NOMO-1 treated with DMSO at 0.1 percent for 48 hours (cell line): ENCODE measurements around the gene TSHZ2.

ENCODE experiments used
- DNase-seq: peaks from one replicate; lab custom pipeline; 2025; ENCODE audit not compliant: unreplicated experiment; lab: John Stamatoyannopoulos, UW

TSHZ2 gene

GRCh38 chr20:53194306-53195290 is 222.4 kb downstream of the TSHZ2 start:
- DNase-seq: no peak

DNA sequence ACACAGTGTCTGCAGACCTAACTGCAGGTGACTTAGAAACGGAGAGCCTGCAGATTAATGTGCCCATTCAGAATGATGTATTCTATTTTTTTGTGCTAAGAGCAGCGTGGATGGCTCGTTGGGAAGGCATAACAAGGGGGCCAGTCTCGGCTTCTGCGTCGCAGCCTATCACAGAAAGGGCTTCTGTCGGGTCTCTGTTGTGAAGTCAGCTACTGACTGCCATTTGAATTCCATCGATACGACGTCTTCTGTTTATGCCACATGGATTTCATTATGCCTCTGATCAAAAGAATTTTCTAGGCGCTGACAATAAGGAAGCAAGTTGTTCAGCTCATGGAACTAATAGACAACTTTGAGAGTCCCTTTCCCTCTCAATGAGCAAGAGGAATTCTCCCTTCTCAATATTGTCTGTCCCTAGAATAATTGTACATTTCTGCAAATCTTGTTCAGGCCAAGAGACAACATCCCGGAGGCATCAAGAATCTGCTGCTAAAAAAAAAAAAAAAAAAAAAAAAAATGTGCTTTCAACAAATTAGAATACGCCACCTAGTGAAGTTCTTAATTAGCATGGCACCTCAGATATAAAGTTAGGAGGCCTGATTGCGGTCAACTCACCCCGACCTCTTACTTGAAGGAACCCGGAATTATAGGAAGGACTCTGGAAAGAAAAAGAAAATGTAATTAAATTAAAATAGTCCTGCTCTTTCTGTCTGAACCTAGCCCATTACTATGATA is 223.9 kb downstream of the TSHZ2 start:
- no peak for DNase-seq

DNA sequence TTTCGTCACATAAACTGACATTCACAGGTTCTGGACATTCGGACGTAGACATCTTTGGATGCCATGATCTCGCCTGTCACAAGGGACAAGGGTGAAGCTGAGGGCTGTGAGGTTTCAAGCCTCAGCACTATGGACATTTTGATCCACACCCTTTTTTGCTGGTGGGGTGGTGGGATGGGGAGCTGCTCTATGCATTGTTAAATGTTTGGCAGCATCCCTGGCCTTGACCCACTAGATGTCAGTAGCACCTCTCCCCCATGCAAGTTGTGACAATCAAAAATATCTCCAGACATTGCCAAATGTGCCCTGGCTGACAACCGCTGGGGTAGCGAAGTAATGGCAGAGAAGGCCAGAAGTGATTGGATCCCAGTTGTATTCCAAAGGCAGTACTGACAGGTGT is 229.4 kb downstream of the TSHZ2 start:
- peak; percentile 10 for DNase-seq

DNA sequence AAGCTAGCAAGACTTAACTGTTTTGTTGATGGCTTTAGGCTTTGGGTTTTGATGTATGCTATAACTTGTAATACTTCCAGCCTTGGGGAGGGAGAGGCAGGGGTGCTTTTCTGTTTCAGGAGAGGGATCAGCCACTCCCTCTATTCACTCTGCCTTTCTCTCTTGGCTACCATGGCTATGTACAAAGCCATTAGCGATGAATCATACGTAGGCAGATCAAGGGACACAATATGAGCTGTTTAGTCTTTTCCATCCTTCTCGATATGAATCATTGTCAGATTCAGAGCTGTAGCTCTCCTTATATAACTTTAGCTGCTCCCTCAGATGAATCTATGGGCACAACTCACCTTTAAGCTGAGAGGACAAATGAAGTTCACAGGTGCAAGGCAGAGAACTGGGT is 230.6 kb downstream of the TSHZ2 start:
- DNase-seq: no peak

DNA sequence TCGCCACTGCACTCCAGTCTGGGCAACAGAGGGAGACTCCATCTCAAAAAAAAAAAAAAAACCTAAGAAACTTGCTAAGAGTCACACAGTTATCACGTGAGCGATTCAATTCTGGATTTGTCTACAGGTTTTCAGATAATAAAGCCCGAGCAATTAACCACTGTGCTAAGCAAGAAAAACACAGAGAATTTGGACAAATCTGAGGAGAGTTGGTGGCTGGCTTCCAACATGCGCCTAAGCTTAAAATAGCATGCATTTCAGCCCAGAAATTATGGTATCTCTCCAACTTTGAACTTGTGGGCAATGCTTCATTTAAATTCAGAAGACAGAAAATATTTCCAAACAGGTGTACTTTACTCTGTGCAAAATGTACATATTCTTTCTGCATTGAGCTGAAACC is 232.9 kb downstream of the TSHZ2 start:
- no peak for DNase-seq

GRCh38 chr20:53208110-53208832 is 236.1 kb downstream of the TSHZ2 start:
- DNase-seq: no peak

DNA sequence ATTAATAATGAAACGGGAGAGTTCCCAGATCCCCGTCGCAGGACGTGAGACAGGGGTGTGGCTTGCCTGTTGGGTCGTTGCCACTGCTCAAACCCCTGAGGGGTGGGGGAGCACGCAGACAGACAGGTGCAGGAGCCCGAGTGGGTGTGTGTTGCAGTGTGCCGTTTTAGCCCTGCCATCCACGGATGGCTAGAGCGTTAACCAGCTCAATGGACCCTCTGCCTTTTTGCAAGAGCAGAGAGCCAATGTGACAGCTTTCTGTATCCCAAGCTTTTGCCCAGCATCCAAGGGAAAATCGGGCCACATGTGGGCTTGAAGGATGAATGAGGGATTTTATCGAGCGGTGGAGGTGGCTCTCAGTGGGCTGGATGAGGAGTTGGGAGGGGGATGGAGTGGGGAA is 237.9 kb downstream of the TSHZ2 start:
- no peak for DNase-seq

GRCh38 chr20:53210931-53211330 is 238.8 kb downstream of the TSHZ2 start:
- DNase-seq: no peak

DNA sequence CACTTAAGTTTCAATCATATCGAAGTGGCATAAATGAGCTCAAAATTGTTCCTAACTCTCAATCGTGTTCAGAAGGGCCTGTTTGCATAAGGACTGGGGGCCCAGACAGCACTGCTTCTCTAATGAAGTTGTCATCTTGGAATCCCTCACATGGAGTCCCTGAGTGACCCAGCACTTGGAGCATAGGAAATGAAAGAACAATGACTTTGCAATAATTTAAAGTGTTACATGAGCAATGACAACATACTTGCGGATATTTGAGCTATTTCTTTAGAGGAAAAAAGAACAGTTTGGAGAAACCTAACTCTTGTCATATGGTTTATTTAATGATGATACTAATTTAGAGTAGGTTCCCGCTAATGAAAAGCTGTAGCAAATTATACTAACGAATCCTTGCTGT is 239.9 kb downstream of the TSHZ2 start:
- DNase-seq: peak; percentile 11

GRCh38 chr20:53214392-53214791 is 242.2 kb downstream of the TSHZ2 start:
- no peak for DNase-seq

- DNase-seq: no peak
Observed at GRCh38 chr20:53215166-53215565, 243.0 kb downstream of the TSHZ2 start.

DNA sequence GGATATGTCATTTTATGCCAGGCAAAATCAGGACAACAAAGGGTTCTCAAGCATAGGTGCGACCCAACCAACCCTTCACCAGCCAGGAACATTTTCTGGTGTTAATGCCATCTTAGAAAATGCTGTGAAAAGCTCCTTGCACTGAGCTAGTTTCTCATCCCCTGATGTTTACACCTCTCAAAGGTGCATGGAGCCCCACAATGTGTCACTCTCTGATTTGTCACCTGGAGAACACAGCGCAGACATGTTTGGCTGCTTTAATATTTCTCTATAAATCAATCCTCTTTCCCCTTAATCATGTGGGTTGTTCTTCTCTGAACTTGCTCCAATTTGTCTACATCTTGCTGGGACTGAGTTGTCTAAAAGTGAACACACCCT is 244.3 kb downstream of the TSHZ2 start:
- no peak for DNase-seq

GRCh38 chr20:53216856-53217576 is 244.9 kb downstream of the TSHZ2 start:
- DNase-seq: peak; percentile 21

- no peak for DNase-seq
Observed at GRCh38 chr20:53220482-53221307, 248.5 kb downstream of the TSHZ2 start.

- DNase-seq: no peak
Observed at GRCh38 chr20:53221731-53222130, 249.6 kb downstream of the TSHZ2 start.

- no peak for DNase-seq
Observed at GRCh38 chr20:53222416-53222815, 250.3 kb downstream of the TSHZ2 start.

DNA sequence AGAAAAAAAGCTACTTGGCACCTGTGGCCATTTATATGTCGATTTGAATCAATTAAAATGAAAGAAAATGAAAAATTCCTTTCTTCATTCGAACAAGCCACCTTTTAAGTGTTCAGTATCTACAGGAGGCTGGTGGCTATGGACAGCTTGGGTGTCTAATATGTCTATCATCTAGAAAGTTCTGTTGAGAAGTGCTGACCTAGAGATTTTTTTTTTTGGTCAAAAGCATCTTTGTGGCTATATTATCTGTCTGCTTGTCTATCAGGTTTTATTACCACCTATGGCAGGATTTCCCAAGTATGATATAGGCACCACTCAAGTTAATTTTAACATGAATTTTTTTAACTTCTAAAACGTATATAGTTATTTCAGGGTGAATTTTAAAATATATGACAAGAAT is 250.8 kb downstream of the TSHZ2 start:
- no peak for DNase-seq

- no peak for DNase-seq
Observed at GRCh38 chr20:53223626-53224172, 251.5 kb downstream of the TSHZ2 start.

DNA sequence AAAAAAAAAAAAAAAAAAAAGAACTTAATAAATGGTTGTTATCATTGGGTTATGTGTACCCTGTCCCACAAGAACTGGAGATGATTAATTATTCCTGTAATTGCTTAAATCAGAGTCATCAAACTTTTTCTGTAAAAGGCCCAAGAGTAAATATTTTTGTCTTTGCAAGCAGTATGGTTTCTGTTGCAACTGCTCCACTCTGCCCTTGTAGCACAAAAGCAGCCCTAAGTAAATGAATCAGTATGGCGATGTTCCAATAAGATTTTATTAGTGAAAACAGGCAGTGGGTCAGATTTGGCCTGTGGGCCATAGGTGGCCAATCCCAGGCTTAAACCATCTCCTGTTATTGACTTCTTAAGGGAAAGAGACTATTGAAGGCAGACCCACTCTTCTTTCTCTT is 252.7 kb downstream of the TSHZ2 start:
- DNase-seq: no peak

DNA sequence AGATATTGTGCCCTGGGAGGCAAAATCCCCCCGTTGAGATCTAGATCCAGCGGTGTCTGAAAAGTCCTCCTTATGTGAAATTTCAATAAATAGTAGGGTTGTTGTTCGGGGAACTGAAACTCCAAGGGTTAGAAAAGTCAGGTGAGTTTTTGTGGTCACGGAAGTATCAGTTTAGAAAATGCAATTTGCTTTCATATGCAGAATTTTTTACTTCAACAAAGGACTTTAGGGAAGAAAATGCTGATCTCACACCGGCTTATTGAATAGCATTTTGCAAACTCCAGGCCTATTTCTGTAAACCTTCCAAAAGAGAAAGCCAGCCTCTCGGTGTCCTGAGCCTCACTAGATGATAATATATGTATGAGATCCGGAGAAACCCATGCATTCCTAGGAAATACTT is 254.7 kb downstream of the TSHZ2 start:
- peak; percentile 58 for DNase-seq
